GM12878 (cell line): Measurements from ENCODE around the gene SACM1L.

Source experiments
- ATF2 ChIP-seq: IDR thresholded peaks from 2 replicates; pipeline ENCODE4 v1.6.1; 2012; ENCODE audit warnings: low read length, inconsistent platforms
- CEBPB ChIP-seq, 2 experiments: fragments of 150-350 bp in 1 of 2; IDR thresholded peaks; 2 replicates each; pipeline ENCODE4 v1.6.1; 2012 to 2014; ENCODE audit warnings: low read depth in 2 of 2, low read length in 2 of 2, borderline replicate concordance in 1 of 2, inconsistent platforms in 1 of 2
- FOXM1 ChIP-seq: IDR thresholded peaks from 2 replicates; pipeline ENCODE4 v1.6.1; 2012; ENCODE audit warnings: low read depth, mild to moderate bottlenecking, inconsistent platforms, low read length, moderate library complexity
- IRF3 ChIP-seq: fragments of 450-650 bp; IDR thresholded peaks from 2 replicates; pipeline ENCODE4 v1.6.1; 2014; ENCODE audit warnings: mild to moderate bottlenecking
- PAX8 ChIP-seq: fragments of 450-650 bp; IDR thresholded peaks from 2 replicates; pipeline ENCODE4 v1.6.1; 2017; ENCODE audit warnings: mild to moderate bottlenecking, moderate library complexity
- POLR2A ChIP-seq: IDR thresholded peaks from 2 replicates; pipeline ENCODE4 v1.6.1; 2011; ENCODE audit warnings: low read depth, mild to moderate bottlenecking, low read length
- SIX5 ChIP-seq: IDR thresholded peaks from 2 replicates; pipeline ENCODE4 v1.6.1; 2011; ENCODE audit warnings: mild to moderate bottlenecking, low read depth, low read length, moderate library complexity; ENCODE audit not compliant: severe bottlenecking
- YY1 ChIP-seq: IDR thresholded peaks from 2 replicates; pipeline ENCODE4 v1.6.1; 2011; ENCODE audit warnings: low read depth, mild to moderate bottlenecking, low read length
- ZNF207 ChIP-seq: fragments of 450-650 bp; IDR thresholded peaks from 2 replicates; pipeline ENCODE4 v1.6.1; 2014; ENCODE audit warnings: antibody characterized with exemption, mild to moderate bottlenecking, borderline replicate concordance
- ZNF274 ChIP-seq: IDR thresholded peaks from one replicate; pipeline ENCODE4 v1.8.0; 2011; ENCODE audit not compliant: insufficient read length, insufficient read depth

GRCh38 chr3:45765958-45766357, 76.8 kb downstream of the SACM1L start:
- no peak for TF ChIP-seq POLR2A
- no peak for TF ChIP-seq ZNF274
- TF ChIP-seq CEBPB (IDR thresholded peaks at IDR 0.05; ENCODE audit: borderline replicate concordance in 1 of 2, low read depth in 2 of 2, low read length in 2 of 2), result no peak
- TF ChIP-seq ZNF207, result no peak
- no peak for TF ChIP-seq SIX5
- no peak for TF ChIP-seq IRF3
- no peak for TF ChIP-seq YY1
- no peak for TF ChIP-seq ATF2
- TF ChIP-seq PAX8, result no peak
- no peak for TF ChIP-seq FOXM1
